Stimulated activated CD4-positive, alpha-beta T cell treated with anti-CD3 and anti-CD28 coated beads, Interleukin-15, amount 100 ng/mL, for 24 hours (primary cell): ENCODE results near the gene MUC4.
"Not testable (repeated sequence)": the region's sequence is repeated elsewhere in the genome, so short reads cannot be mapped to it uniquely, and the experiment has no call there.

Experiments used
- DNase-seq: peaks from one replicate; pipeline ENCODE4 v3.0.0-alpha.2; 2020

Gene MUC4

DNA sequence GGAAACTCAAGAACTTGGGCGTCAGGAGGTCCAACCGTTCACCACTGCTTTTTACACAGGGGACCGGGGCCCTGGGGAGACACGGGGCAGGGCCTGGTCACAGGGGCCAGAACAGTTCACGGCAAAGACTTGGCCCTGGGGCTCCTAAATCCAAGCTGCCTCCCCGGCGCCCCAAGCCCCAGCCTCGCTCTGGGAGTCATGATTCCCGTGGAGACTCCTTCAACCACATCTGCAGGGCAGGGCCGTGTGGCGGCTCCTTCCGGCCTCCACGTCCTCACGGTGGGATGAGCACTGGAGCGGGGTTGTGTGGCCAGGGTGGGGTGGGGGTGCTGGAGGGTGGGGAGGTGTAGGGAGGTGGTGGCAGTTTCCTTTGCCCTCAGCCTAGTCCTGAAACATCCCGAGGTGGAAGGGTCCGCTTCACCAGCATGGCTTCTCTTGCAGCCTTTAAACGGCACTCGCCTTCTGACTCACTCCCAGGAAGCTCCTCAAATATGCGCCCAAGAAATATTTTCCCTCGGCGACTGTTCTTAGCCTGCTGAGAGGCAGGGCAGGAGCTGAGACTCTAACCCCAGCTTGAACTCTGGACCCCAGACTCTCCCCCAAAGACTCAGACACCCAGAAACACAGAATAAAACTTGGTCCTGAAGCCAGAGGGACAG lies 1.8 kb downstream of the MUC4 start:
- DNase-seq: no peak

DNA sequence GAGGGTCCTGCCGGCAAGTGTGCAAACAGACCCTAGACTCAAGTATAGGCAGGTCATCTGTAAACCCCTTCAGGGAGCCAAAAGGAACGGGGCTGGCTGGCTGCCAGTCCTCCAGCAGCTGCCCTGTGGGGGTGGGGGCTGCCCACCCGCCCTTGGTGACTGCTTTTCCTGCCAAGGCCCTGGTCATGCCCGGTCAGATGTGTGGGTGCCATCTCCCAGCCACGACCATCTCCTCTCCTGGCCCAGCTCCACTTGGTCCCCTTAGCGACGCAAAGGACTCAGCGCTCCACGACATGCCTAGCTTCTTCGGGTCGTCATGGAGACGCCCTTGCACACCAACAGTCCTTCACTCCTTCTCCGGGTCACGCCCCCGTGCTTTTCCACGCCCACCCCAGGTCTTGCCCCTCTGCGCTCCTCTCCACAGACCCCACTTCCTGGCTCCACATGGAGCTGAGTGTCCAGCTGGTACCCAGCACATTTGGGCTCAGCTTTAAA lies 2.4 kb downstream of the MUC4 start:
- no peak for DNase-seq

DNA sequence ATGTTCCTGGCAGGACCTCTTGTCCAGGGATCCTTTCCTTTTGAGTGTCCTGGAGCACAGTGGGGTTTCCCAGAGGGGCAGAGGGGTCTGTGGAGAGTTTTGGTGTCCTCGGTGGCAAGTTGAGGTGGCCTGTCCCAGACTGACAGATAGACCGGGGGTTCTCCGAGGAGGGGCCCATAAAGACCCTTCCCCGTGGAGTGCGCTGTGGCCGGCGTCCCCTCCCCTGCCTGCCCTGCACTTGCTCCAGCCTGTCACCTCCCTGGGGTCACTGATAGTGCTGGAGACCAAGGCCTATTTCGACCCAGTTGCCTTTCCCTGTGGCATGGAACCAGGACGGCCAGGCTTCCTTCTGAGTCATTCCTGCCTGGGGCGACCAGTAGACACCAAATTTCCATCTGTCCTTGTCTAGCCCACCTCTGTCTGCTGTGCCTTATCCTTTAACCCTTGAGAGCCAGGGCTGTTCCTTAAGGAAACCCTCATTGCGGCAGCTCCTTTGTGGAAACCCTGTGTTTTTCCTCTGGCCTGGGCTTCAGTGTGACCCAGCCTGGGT lies 2.9 kb downstream of the MUC4 start:
- DNase-seq: no peak

DNA sequence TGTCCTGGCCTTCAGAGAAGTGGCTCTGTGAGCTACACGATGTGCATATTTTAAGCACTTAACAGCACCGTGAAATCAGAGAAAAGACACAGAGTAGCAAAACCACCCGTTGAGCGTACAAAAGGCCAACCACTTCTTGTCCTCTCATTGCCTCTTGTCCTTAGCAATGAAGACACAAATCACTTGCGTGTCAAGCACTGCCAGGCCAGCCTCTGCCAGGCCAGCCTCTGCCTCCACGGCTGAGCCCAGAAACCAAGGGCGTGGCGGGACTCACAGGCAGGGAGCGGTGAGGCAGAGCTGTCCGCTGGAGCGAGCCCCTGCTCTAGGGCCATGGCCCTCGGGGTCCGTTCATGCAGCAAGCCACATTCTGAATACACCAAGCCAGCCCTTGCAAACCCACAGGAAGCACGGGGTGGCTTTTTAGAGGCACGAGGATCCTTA lies 4.0 kb downstream of the MUC4 start:
- no peak for DNase-seq

DNA sequence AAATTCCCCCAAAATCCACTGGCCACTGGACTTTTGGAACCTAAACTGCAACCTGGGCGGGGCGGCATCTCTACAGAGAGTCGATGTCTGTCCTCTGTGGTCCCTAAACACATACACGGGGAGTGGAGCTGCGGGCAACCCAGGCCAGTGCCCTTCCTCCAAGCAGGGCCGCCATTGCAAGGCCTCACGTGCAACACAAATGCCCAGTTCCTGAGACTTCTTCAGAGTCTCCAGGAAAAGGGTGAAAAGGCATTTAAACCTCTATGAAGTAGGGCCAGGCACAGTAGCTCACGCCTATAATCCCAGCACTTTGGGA lies 4.9 kb downstream of the MUC4 start:
- no peak for DNase-seq

DNA sequence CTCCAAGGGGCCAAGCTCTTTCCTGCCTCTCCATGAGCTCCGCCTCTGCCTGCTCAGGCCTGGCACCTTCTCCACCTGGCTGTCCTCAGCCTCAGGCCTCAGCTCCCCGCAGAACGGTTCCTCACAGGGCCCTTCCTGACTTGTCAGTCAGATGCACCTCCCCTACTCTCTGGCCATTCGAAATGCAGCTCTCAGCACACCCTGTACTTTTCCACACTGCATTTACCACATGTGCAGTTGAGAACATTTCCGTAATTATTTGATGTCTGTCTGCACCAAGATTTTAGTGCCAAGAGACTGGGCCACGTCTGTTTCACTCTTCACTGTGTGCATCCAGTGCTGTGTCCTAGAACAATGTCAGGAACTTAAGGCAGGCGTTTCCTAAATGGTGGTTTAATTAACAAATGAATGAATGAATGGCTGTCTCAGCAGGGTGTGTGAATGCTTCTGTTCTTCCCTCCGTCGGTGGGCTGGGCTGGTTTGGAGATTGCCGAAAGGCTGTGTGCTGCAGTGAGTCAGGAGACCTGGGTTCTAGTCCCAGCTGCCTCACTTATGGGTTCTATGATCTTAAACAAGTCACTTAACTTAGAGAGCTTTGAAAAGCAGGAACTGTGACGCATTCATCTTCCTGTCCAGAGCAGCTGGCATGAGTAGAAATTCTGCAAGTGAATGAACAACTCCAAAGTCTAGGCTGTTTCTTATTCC lies 5.4 kb downstream of the MUC4 start:
- no peak for DNase-seq

DNA sequence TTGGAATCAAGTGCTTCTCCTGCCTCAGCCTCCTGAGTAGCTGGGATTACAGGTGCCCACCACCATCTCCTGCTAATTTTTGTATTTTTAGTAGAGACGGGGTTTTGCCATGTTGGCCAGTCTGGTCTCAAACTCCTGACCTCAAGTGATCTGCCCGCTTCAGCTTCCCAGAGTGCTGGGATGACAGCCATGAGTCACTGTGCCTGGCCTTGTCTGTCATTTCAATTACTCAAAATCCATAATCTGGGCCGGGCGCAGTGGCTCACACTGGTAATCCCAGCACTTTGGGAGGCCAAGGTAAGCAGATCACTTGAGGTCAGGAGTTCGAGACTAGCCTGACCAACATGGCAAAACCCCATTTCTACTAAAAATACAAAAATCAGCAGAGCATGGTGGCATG lies 6.1 kb downstream of the MUC4 start:
- DNase-seq: not testable (repeated sequence)

DNA sequence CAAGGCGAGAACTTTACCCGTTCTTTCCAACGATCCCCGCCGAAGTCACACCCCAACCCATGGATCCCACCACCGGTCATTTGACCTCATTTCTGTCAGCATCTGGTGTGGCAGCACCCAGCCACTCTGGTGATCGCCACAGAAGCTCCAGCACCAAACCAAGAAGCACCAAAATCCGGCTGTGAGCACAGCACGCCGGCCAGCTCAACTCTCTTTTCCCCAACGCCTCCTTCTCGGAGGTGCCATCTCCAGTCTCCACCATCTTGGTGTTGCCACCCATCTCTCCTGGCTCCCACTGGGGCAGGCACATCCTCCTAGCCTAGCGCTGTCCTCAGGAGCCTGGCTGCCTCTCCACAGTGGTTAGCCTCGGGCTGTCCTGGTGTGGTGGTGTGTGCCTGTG lies 6.5 kb downstream of the MUC4 start:
- DNase-seq: no peak

DNA sequence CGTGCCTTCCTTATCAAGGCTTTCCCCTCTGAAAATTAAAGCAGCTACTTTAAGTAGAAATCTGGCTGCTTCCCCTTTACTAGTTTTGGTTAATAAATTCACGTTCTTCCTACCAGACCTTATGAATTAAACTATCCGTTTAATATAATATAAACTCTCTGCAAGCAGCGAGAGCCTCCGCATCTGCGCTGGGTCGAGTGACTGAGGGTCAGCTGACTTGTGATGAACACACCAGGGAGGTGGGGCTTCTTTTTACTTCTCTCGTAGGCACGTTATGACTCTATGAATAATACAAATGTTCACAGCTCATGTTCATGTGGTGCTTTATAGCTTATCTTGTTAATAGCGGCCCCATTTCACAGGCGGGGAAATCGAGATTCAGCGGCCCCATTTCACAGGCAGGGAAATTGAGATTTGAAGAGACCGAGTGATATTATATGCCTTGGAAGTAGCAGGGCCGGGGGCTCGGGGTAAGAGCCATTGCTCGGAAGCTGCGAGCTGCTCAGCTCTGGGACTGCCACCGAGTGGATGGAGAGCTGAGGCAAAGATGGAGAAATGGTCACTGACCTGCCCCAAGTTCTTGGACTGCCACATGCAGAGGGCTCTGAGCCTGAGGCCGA lies 8.3 kb downstream of the MUC4 start:
- DNase-seq: no peak

DNA sequence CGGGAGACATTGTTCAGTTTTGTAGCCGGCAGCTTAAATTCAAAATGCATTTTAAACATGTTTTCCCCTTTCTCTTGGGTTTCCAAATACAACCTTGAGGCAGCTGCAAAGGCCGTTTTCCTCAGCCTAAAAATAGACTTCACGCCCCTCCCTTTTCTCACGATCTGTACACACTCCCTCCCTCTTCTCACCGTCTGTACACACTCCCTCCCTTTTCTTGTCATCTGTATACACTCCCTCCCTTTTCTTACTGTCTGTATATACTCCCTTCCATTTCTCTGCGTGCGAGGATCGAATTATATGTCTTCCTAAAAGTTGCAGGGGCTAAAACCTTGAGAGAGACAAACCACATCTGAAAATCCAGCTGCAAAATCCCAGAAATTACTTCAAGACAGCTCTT lies 8.9 kb downstream of the MUC4 start:
- DNase-seq: no peak

DNA sequence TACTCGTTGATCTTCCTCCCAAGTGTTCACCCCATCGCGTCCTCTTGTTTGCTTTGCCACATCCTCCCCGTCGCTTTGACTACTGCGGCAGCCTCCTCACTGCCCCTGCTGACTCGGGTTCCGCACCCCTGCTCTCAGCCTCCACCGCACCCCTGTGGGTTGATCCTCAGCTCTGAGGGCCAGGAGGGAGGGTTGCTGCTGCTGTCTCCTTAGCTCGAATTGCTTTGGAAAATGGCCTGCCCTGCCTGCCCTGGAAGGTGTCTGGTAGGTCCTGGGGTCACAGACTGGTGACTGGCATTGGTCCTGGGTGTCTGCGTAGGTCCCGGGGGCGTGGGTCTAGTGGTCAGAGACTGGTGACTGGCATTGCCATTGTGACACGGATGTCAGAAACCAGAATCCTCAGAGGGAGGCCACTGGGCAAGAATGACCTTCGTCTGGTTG lies 9.4 kb downstream of the MUC4 start:
- DNase-seq: peak; percentile 19

DNA sequence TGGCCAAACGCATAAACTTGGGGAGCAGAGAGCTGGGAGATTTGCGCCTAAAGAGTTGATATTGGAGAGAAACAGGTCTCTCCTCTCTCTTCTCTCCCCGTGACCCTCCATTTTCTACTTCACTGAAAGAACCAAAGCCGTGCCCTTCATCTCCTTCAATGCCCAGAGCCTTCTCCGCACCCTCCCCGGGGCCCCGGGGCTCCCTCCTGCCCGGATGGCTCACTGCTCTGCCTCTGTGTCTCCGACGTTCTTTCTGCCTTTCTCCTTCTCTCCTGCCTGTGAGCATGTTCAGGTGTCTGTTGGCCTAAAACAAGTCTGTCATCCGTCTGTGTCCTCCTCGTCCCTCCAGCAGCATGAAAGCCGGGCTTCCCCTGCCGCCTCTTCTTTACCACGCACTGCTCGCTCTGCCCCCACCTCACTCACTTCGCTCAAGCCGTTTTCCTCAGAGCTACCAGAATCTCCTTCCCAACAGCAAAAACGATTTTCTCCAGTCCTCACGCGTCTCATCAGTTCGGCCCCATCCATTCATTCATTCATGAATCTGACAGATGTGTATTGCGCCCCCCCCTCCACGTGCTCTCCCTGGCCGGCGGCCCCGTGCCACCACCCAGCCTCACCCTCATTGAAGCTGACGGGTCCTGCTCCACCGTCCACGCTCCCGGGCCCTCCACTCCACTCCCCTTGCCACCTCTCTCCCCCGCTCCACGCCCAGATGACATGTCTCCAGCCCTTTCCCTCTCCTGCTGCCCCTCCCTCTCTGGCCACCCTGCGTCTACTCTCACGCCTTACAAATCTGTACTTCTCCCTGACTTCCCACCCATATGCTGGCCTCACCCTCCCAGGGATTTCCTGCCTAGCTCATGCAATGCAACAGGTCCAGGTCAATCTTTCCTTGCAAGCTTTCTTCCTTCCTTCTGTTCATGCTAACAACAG lies 10.2 kb downstream of the MUC4 start:
- DNase-seq: no peak

DNA sequence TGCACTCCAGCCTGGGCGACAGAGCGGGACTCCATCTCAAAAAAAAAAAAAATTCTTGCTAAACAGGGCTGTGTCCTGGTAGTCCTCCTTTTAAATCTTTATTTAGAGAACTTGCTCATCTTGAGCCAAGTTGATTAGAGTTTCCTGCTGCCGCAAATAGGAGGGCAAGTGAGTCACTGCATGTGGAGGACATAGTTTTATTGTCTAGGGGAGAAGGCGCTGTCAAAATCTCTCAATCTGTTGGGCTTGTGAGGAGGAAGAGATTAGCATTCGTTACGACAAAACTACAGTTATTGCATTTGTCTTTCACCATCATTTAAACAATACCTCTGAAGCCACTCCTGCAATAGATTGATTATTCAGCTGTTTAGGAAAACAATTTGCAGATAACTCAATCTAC lies 11.5 kb downstream of the MUC4 start:
- DNase-seq: no peak

DNA sequence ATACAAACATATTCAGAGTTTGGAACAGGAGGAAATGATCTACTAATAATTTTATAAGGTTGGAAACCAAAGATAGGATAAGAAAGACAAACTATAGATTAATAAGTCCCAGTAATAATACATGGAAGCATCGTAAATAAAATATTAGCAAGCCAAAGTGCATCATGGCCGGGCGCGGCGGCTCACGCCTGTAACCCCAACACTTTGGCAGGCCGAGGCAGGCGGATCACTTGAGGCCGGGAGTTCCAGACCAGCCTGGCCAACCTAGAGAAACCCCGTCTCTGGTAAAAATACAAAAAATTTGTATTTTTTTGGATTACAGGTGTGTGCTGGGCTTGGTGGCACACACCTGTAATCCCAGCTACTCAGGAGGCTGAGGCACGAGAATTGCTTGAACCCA lies 14.9 kb downstream of the MUC4 start:
- DNase-seq: no peak

DNA sequence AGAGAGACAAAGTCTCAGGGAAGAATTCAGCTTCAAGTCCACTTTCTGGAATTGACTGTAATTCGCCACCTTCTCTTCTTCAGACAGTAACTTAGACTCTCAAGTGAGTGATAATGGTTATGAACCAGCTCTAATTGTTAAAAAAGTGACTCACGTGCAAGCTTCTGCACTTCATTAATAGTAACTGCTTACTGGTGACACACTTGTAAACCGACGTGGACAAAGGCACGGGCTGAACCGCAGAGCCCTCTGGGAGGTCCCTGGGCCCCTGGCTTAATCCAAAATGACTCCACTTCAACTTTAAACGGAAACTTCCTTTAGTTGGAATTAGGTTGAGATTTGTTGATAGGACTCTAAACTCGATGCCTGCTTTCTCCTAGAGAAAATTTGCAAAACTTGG lies 17.0 kb downstream of the MUC4 start:
- no peak for DNase-seq

DNA sequence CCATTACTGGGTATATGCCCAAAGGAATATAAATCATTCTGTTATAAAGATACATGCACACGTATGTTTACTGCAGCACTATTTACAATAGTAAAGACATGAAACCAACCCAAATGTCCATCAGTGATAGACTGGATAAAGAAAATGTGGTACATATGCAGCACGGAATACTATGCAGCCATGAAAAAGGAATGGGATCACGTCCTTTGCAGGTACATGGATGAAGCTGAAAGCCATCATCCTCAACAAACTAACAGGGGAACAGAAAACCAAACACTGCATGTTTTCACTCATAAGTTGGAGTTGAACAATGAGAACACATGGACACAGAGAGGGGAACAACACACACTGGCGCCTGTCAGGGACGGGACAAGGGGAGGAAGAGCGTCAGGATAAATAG lies 19.1 kb downstream of the MUC4 start:
- not testable (repeated sequence) for DNase-seq

DNA sequence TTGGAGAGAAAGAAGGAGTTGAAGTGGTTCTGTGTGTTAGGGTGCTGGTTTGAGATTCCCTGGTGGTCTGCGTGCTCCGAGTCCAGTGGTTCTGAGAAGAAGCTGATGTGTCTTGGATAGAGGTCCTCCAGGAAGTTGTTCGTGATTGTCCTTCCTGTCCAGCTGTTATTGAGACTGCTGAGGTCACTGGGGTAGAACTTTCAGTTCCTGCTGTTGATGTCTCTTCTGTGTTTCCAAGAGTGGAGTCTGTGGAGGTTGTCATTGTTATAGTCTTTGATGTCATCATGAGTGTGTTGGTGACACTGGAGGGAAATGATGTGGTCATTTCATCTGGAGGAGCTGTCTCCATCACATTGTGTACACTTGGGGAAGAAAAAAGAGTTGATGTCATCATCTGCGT lies 20.8 kb downstream of the MUC4 start:
- DNase-seq: no peak

DNA sequence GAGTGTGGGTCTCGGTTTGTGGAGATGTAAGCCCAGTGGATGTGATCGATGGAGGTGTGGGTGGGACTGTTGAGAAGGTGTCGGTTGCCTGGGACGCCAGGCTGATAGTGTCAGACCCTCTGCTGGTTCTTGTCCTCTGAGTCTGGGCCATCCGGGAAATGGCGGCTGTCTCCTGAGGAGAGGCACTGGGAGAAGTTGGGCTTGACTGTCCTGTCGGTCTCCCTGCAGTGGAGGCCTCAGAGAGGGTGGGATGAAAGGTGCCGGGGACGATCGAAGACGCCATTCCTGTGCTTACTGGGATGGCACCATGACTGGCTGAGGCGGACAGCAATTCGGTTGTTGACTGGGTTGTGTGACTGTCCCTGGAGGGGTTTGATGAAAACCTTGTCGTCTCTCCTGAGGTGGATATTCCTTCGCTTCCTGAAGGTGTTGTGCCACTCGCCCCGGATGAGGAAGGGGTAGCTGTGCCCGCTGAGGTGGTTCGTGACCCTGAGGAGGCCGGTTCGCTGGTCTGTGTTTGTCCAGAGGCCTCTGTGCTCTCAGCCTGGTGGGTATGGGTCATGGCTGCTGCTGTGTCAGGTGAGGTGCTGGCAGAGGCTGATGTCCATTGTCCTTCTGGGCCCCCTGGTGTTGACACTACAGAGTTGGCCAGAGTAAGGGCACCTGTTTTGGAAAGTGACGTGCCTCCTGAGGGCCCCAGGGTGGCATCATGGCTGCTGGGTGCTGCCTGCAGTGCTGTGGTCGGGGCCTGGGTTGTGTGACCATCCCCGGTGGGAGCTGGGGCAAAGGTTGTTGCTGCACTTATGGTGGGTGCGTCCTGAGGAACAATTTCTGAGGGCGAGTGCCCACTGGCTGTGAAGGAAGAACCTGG lies 22.8 kb downstream of the MUC4 start:
- no peak for DNase-seq

DNA sequence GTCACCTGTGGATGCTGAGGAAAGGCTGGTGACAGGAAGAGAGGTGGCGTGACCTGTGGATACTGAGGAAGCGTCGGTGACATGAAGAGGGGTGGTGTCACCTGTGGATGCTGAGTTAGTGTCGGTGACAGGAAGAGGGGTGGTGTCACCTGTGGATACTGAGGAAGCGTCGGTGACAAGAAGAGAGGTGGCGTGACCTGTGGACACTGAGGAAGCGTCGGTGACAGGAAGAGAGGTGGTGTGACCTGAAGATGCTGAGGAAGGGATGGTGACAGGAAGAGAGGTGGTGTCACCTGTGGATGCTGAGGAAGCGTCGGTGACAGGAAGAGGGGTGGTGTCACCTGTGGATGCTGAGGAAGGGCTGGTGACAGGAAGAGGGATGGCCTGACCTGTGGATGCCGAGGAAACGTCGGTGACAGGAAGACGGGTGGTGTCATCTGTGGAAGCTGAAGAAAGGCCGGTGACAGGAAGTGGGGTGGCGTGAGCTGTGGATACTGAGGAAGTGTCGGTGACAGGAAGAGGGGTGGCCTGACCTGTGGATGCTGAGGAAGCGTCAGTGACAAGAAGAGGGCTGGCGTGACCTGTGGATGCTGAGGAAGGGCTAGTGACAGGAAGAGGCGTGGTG lies 25.8 kb downstream of the MUC4 start:
- DNase-seq: not testable (repeated sequence)

DNA sequence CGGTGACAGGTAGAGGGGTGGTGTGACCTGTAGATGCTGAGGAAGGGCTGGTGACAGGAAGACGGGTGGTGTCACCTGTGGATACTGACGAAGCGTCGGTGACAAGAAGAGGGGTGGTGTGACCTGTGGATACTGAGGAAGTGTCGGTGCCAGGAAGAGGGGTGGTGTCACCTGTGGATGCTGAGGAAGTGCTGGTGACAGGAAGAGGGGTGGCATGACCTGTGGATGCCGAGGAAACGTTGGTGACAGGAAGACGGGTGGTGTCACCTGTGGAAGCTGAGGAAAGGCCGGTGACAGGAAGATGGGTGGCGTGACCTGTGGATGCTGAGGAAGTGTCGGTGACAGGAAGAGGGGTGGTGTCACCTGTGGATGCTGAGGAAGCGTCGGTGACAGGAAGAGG lies 27.7 kb downstream of the MUC4 start:
- not testable (repeated sequence) for DNase-seq

DNA sequence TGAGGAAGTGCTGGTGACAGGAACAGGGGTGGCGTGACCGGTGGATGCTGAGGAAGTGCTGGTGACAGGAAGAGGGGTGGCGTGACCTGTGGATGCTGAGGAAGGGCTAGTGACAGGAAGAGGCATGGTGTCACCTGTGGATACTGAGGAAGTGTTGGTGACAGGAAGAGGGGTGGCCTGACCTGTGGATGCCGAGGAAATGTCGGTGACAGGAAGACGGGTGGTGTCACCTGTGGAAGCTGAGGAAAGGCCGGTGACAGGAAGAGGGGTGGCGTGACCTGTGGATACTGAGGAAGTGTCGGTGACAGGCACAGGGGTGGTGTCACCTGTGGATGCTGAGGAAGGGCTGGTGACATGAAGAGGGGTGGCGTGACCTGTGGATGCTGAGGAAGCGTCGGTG lies 30.5 kb downstream of the MUC4 start:
- not testable (repeated sequence) for DNase-seq
